ENCODE results near the gene PHLPP1. TPM values are rescaled to one million over a fixed set of nuclear protein-coding genes. Genes with fewer than 3 reads are reported as not detected.

PHLPP1 gene
- polyA plus RNA-seq, 2 of the 4 experiments (the other 2 are of a cell fraction): 6.5 to 12.1 TPM

GRCh38 chr18:62812242-62812641, 96.9 kb downstream of the PHLPP1 start (continued):
- TF ChIP-seq EP300 (IDR thresholded peaks at IDR 0.05) (peak; percentile 51 to 75; a peak in 4 of 5 replicates), HEYL (CRISPR knock-in tag; IDR thresholded peaks at IDR 0.05) (no peak), RARB (CRISPR knock-in tag; IDR thresholded peaks at IDR 0.05) (no peak), BHLHE40 (IDR thresholded peaks at IDR 0.05; ENCODE audit: low read depth, low read length) (no peak), CBX2 (IDR thresholded peaks at IDR 0.05; ENCODE audit: borderline replicate concordance, low read depth) (no peak), EHF (CRISPR knock-in tag; IDR thresholded peaks at IDR 0.05) (no peak), PHF8 (IDR thresholded peaks at IDR 0.05; ENCODE audit: borderline replicate concordance, low read depth) (no peak), NPAS2 (CRISPR knock-in tag; IDR thresholded peaks at IDR 0.05; ENCODE audit: borderline replicate concordance) (no peak), POLR2AphosphoS2 (conservative IDR thresholded peaks at IDR 0.05; ENCODE audit: low read length) (no peak), RFX5 (IDR thresholded peaks at IDR 0.05) (no peak), HOXA7 (CRISPR knock-in tag; IDR thresholded peaks at IDR 0.05) (no peak), CHD2 (IDR thresholded peaks at IDR 0.05; ENCODE audit: low read length, partially characterized antibody) (no peak), ZSCAN20 (CRISPR knock-in tag; IDR thresholded peaks at IDR 0.05) (no peak), CTCF (IDR thresholded peaks at IDR 0.05) (no peak), JUNB (IDR thresholded peaks at IDR 0.05) (peak; percentile 71), CBX8 (IDR thresholded peaks at IDR 0.05) (no peak), FOXS1 (CRISPR knock-in tag; IDR thresholded peaks at IDR 0.05) (no peak), ESRRA (IDR thresholded peaks at IDR 0.05; ENCODE audit: borderline replicate concordance, low read length) (no peak), SMC3 (IDR thresholded peaks at IDR 0.05) (peak; percentile 26; the same call in 1 of the 3 replicates), POLR2A (IDR thresholded peaks at IDR 0.05; ENCODE audit: low read length) (no peak), CEBPB (IDR thresholded peaks at IDR 0.05) (peak in 1 of 2 experiments; percentile 76; a peak in 1 of 4 replicates), FOSB (CRISPR knock-in tag; IDR thresholded peaks at IDR 0.05) (no peak), HOXB13 (CRISPR knock-in tag; IDR thresholded peaks at IDR 0.05; ENCODE audit: low read depth) (no peak), RCOR1 (IDR thresholded peaks at IDR 0.05; ENCODE audit: low read depth, low read length) (no peak), ZFP36 (IDR thresholded peaks at IDR 0.05; ENCODE audit: borderline replicate concordance, partially characterized antibody) (no peak), ZNF302 (CRISPR knock-in tag; IDR thresholded peaks at IDR 0.05) (no peak), TFCP2L1 (CRISPR knock-in tag; IDR thresholded peaks at IDR 0.05) (no peak), ZC3H11A (IDR thresholded peaks at IDR 0.05) (no peak), KDM1A (IDR thresholded peaks at IDR 0.05; ENCODE audit: low read depth) (no peak), CHD4 (IDR thresholded peaks at IDR 0.05; ENCODE audit: borderline replicate concordance) (no peak), MAZ (IDR thresholded peaks at IDR 0.05; ENCODE audit: borderline replicate concordance, low read depth, low read length) (no peak), MAFK (IDR thresholded peaks at IDR 0.05; ENCODE audit: partially characterized antibody) (peak; percentile 6), RNF2 (IDR thresholded peaks at IDR 0.05; ENCODE audit: borderline replicate concordance, low read depth) (no peak)
- TF ChIP-seq, protein P1, sequence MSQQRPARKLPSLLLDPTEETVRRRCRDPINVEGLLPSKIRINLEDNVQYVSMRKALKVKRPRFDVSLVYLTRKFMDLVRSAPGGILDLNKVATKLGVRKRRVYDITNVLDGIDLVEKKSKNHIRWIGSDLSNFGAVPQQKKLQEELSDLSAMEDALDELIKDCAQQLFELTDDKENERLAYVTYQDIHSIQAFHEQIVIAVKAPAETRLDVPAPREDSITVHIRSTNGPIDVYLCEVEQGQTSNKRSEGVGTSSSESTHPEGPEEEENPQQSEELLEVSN (IDR thresholded peaks at IDR 0.05; ENCODE audit: borderline replicate concordance, low read depth): no peak
- TF ChIP-seq, protein P2, sequence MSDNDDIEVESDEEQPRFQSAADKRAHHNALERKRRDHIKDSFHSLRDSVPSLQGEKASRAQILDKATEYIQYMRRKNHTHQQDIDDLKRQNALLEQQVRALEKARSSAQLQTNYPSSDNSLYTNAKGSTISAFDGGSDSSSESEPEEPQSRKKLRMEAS (IDR thresholded peaks at IDR 0.05): peak; percentile 27; the same call in 1 of the 2 replicates
- TF ChIP-seq, protein P3, sequence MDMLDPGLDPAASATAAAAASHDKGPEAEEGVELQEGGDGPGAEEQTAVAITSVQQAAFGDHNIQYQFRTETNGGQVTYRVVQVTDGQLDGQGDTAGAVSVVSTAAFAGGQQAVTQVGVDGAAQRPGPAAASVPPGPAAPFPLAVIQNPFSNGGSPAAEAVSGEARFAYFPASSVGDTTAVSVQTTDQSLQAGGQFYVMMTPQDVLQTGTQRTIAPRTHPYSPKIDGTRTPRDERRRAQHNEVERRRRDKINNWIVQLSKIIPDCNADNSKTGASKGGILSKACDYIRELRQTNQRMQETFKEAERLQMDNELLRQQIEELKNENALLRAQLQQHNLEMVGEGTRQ (IDR thresholded peaks at IDR 0.05): no peak
- TF ChIP-seq, protein P4, sequence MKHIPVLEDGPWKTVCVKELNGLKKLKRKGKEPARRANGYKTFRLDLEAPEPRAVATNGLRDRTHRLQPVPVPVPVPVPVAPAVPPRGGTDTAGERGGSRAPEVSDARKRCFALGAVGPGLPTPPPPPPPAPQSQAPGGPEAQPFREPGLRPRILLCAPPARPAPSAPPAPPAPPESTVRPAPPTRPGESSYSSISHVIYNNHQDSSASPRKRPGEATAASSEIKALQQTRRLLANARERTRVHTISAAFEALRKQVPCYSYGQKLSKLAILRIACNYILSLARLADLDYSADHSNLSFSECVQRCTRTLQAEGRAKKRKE (CRISPR knock-in tag; IDR thresholded peaks at IDR 0.05; ENCODE audit: low read depth): no peak
- TF ChIP-seq, protein P5, sequence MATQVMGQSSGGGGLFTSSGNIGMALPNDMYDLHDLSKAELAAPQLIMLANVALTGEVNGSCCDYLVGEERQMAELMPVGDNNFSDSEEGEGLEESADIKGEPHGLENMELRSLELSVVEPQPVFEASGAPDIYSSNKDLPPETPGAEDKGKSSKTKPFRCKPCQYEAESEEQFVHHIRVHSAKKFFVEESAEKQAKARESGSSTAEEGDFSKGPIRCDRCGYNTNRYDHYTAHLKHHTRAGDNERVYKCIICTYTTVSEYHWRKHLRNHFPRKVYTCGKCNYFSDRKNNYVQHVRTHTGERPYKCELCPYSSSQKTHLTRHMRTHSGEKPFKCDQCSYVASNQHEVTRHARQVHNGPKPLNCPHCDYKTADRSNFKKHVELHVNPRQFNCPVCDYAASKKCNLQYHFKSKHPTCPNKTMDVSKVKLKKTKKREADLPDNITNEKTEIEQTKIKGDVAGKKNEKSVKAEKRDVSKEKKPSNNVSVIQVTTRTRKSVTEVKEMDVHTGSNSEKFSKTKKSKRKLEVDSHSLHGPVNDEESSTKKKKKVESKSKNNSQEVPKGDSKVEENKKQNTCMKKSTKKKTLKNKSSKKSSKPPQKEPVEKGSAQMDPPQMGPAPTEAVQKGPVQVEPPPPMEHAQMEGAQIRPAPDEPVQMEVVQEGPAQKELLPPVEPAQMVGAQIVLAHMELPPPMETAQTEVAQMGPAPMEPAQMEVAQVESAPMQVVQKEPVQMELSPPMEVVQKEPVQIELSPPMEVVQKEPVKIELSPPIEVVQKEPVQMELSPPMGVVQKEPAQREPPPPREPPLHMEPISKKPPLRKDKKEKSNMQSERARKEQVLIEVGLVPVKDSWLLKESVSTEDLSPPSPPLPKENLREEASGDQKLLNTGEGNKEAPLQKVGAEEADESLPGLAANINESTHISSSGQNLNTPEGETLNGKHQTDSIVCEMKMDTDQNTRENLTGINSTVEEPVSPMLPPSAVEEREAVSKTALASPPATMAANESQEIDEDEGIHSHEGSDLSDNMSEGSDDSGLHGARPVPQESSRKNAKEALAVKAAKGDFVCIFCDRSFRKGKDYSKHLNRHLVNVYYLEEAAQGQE (IDR thresholded peaks at IDR 0.05): no peak
